NCI-H2081 treated with DMSO at 0.1 percent for 48 hours (cell line): Measurements from ENCODE around the gene MTF2.
"Not testable (repeated sequence)": the region's sequence is repeated elsewhere in the genome, so short reads cannot be mapped to it uniquely, and the experiment has no call there.

Experiments used
- DNase-seq: peaks from one replicate; lab custom pipeline; 2025; lab: John Stamatoyannopoulos, UW

MTF2 gene

DNA sequence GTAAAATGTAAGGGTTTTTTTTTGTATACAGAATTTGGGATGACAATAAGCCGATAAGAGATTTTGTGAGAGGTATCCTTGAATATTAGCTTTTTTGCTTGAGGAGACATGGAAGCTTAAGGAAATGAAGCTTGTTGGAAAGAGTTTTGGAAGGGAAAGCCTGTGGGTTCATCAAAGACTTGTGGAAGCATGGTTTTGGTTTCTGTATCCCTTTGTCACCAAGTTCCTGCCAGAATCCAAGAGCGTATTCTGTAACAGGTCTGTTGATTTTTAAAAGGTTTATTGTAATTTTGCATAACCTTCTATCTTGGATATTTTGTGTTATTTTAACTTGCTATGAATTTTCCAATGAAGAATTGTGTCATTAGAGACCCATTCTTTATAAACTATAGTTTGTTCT lies 63.1 kb downstream of the MTF2 start:
- no peak for DNase-seq

DNA sequence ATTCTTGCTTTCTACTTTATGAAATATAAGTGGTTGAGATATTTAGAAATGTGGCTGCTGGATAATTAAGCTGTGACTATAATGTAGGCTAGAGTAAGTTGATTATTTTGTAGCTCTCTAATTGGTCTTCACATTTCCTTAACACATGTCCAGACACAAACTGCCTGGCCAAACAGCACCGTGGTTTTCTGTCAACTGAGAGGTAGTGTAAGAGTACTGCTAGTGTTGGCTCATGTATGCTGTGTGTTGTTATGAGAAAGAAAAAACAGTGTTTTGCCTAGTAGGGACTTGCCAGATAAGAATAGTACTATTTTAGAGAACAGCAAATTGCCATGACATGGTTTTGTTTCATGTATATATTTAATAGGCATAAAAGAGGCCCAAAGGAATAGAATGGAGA lies 64.1 kb downstream of the MTF2 start:
- DNase-seq = no peak

DNA sequence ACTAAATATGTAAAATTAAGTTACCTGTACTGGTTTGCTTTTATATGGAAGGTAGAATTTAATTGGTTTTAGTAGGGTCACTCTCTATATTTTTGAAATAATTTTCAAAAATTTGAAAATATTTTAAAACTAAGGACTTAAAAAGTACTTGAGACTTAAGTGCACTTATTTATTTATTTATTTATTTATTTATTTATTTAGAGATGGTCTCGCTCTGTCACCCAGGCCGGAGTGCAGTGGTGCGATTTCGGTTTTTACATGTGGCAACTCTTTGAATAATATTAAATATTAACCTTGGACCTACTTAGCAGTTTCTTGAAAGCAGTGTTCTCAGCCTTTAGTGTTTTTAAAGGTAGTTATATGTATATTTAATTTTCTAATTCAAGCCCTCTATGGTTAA lies 64.7 kb downstream of the MTF2 start:
- no peak for DNase-seq

DNA sequence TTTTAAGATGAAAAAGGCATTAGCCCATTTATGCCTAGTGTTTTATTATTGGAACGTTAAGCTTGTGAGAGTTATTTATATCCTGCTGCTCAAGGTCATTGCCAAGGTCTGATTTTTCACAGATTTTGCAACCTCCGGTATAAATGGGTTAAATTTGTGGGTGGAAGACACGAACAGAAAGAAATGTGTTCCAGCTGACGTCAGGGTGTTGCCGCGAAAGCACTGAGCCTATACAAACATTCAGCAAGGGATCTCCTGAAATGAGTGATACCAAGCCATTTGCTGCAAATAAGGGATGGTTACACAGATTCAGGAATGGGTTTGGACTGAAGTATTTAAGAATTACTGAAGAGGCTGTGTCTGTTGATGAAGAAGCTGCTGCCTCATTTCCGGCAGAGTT lies 68.9 kb downstream of the MTF2 start:
- DNase-seq = no peak

DNA sequence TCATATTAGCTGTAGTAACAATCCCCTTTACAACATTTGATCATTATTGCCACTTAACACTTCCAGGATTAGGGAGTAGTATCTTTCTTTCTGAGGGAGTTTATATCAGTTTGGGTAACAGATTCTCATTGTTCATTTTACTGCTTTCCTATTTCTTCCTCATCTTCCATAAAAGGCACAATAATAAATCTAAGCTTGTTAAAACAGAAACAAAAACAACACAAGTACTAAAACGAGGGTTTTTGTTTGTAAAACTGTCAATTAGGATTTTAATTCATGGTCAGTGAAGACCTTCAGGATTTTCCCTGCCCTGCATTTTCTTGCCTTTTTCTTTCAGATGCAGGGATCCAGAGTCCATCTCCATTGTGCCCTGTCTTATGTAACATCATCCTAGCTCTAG lies 71.6 kb downstream of the MTF2 start:
- DNase-seq = no peak

DNA sequence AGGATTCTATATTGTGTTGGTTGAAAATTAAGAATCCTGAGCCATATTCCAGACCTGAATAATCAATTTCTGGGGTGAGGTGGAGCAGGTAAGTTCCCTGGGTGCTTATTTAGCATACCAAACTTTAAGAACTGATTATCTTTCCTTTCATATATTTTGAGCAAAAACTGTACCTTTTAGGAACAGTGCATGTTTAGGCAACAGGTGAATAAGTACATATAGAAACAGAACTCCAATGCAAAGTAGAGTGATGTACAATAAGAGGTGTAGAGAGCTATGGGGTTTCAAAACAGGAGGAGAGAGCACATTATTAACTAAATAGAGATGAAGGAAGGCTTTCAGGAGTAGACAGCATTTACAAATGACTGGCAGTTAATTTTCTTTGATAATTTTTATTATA lies 72.4 kb downstream of the MTF2 start:
- DNase-seq = no peak

DNA sequence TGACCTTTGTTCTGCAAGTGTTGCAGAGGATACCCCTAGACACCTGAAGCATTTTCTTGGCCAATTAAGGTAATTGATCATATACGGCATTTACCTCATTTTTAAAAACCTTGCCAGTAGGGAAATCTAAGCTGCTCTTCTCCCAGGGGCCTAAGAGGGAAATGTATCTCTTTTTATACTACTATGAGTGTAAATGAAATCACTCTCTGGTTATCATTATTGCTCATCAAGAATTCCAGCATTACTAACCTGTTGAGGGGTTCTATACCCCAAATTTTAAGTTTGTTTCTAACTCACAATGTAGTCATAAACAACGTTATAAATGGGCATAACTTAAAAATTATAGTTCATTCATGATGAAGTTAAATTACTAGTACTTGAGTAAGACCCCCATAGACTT lies 73.8 kb downstream of the MTF2 start:
- no peak for DNase-seq

DNA sequence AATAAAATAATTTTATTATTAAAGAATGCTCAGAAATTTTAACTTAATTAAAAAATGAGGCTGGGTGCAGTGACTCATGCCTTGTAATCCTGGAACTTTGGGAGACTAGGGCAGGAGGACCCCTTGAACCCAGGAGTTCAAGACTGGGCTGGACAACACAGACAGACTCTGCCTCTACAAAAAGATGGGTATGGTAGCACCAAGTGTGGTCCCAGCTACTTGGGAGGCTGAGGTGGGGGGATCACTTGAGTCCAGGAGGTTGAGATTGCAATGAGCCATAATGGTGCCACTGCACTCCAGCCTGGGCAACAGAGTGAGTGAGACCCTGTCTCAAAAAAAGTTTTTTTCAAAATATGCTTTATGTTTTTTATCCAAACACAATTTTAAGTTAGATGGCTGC lies 75.8 kb downstream of the MTF2 start:
- no peak for DNase-seq

DNA sequence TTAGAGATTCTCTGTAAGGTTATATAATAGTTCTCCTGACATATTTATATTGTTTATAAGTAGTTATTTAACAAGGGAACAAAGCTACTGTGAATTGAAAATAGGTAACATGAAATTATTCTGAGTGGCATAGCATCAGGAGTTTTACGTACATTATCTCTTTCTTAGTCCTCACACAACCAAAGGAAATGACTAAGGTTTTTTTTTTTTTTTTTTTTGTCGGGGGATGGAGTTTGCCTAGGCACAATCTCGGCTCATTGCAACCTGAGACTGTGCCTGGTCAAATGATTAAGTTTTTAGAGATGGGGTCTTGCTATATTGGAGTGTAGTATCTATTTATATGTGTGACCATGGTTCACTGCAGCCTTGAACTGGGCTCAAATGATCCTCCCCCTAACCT lies 76.3 kb downstream of the MTF2 start:
- DNase-seq = no peak

DNA sequence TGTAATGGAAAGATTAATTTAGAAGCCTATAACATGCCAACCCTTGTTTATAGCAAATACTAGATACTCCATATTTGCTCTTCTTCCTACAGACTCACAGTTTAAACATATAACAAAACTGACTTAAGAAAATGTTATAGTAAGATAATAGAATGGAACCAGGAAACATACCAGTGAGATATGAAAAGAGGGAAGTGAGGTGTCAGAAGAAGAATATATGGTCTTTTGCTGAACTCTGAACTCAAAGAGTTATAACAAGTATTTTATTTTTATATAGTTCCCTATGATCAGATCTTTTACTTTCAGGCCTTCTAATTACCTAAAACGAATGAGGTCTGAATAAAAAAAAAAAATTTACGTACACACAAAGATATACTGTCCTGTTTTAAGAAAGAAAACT lies 80.3 kb downstream of the MTF2 start:
- DNase-seq = no peak

DNA sequence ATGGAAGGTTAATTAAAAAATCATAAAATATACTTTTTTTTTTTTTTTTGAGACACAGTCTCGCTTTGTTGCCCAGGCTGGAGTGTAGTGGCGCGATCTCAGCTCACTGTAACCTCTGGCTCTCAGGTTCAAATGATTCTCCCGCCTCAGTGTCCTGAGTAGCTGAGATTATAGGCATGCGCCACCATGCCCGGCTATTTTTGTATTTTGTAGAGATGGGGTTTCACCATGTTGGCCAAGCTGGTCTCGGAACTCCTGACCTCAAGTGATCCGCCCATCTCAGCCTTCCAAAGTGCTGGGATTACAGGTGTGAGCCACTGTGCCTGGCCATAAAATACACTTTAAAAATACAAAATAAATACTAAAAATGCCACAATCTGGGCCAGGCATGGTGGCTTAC lies 84.2 kb downstream of the MTF2 start:
- DNase-seq = not testable (repeated sequence)

DNA sequence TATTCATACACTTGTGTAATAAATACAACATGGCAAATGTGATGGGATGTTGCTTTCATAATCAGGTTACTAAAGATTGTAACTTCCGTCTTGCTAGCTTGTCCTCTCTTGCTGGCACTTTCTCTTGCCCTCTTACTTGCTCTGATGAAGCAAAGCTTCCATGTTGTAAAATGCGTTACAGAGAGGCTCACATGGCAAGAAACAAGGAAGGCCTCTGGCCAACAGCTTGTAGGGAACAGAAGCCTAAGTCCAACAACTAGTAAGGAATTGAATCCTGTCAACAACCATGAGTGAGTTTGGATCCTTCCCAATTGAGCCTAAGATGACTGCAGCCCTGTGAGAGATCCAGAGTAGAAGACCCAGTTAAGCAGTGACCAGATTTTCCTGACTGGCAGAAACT lies 85.7 kb downstream of the MTF2 start:
- DNase-seq = no peak

DNA sequence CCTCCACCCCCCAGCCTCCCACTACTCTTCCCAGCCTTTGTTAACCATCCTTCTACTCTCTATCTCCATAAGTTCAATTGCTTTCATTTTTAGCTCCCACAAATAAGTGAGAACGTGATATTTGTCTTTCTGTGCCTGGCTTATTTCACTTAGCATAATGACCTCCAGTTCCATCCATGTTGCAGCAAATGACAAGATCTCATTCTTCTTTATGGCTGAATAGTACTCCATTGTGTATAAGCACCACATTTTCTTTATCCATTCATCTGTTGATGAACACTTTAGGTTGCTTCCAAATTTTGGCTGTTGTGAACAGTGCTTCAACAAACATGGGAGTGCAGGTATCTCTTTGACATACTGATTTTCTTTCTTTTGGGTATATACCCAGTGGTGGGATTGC lies 86.8 kb downstream of the MTF2 start:
- DNase-seq = not testable (repeated sequence)

DNA sequence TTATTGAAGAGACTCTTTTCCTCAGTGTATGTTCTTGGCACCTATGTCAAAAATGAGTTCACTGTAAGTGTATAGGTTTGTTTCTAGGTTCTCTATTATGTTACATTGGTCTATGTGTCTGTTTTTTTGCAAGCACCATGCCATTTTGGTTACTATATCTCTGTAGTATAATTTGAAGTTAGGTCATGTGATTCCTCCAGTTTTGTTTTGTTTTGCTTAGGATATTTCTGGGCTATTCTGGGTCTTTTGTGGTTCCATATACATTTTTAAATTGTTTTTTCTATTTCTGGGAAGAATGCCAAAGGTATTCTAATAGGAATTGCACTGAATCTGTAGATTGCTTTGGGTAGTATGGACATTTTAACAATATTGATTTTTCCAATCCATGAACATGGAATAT lies 87.9 kb downstream of the MTF2 start:
- no peak for DNase-seq

DNA sequence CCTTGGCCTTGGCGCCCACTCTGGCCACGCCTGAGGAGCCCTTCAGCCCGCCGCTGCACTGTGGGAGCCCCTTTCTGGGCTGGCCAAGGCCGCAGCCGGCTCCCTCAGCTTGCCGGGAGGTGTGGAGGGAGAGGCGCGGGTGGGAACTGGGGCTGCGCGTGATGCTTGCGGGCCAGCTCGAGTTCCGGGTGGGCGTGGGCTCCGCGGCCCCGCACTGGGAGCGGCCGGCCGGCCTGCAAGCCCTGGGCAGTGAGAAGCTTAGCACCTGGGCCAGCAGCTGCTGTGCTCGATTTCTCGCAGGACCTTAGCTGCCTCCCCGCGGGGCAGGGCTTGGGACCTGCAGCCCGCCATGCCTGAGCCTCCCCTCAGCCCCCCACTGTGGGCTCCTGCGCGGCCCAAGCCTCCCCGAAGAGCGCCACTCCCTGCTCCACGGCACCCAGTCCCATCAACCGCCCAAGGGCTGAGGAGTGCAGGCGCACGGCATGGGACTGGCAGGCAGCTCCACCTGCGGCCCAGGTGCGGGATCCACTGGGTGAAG lies 91.1 kb downstream of the MTF2 start:
- not testable (repeated sequence) for DNase-seq

DNA sequence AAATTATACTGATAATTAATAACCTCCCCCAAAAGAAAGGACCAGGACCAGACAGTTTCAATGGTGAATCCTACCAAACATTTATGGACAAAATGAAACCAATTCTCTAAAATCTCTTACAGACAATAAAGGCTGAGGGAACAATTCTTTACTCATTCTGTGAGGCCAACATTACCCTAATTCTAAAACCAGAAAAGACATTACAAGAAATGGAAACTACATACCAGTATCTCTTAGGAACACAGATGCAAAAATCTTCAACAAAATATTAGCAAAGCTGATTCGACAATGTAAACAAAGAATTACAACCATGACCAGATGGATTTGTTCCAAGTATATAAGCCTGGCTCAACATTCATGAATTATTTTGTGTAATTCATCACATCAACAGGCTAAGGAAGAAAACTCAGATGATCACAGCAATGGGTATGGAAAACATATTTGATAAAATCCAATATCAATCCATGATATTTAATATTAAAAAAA lies 92.5 kb downstream of the MTF2 start:
- no peak for DNase-seq

DNA sequence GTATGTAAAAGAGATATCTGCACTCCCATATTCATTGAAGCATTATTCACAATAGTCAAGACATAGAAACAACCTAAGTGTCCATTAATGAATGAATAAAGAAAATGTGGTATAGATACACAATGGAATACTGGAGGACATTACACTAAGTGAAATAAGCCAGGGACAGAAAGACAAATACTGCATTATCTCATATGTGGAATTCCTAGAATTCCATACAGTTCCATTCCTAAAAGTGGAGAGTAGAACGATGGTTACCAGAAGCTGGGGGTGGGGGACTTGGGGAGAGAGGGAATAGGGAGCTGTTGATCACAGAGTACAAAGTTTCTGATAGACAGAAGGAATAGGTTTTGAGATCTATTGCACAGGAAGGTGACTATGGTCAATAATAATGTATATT lies 93.7 kb downstream of the MTF2 start:
- no peak for DNase-seq

DNA sequence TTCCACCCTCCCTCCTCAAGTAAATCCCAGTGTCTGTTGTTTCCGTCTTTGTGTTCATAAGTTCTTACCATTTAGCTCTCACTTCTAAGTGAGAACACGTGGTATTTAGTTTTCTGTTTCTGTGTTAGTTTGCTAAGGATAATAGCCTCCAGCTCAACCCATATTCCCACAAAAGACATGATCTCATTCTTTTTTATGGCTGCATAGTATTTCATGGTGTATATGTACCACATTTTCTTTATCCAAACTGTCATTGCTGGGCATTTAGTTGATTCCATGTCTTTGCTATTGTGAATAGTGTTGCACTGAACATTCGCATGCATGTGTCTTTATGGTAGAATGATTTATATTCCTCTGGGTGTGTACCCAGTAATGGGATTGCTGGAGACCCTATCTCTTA lies 95.6 kb downstream of the MTF2 start:
- not testable (repeated sequence) for DNase-seq

DNA sequence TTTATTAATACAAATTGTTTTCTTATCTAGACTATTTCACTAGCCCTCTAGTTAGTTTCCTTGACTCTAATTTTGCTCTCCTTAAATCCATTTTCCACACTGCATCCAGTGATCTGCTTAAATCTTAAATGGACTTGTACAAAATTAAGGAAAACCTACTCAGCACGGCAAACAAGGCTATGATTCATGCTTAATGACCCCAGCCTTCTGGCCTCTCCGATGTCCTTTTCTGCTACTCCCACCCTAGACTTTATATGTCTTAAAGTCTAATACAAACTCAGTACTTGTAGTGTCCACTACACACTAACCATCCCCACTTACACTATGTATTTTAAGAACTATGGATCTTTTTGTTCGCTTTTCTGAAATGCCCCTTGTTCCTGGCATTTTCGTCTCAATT lies 98.9 kb downstream of the MTF2 start:
- no peak for DNase-seq

DNA sequence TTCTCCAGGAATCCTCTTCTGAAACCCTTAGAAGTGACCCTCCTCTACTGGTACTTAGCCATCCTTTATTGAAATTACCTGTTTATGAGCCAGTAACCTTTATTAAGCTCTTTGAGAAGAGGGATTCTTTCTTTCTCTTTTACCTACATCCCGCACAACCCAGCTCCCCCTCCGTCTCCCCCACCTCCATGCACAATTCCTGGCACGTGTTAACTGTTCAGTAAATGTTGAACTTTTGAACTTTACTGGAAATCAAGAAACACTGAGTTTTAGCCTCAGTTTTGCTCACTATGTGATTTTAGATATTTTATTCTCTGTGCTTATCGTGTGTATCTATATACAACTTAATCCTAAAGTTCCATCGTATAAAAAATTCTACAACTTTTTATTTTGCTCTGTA lies 99.3 kb downstream of the MTF2 start:
- no peak for DNase-seq

DNA sequence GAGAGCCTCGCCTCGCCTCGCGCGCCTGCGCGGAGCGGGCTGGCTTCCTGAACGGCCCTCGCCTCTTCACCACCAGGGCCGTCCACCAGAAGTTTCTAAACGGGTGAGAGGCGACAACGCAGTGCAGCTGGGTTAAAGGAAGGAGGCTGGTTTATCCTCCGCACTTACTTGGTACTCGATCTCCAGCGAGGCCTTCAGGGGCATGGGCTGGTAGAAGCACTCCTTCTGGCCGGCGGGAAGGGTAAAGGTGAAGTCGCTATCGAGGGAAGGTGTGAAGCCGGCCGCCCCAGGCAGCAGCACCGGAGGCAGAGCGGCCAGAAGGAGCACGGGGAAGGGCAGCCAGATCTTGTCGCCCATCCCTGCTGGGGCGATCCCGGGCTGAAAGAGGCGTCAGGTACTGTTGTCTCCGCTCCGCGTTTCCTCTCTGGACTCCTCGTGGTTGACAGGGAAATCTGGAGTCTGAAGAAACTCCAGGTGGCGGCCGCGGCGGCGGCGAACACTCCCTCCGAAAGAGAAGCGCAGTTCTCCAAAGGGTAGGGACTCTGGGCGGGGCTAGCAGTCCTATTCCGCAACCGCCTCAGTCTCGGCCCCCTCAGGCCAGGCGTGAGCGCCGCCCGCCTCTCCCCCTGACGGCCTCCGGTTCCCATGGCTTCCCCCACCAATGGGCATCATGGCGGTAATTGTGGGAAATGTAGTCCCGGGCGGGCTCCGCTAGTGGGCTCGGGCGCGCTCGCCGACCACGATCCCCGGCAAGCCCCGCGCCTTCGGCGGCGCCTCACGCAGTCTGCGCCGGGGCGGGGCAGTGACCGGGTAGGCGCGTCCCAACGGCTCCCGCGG lies 101.0 kb downstream of the MTF2 start, which contains the start of gene TMED5:
Gene TMED5, minus strand, starts transcription at position 528 of the 837 bp plus-strand sequence. Its CDS starts 171 bp downstream, at position 357.
- peak; percentile 55 for DNase-seq

DNA sequence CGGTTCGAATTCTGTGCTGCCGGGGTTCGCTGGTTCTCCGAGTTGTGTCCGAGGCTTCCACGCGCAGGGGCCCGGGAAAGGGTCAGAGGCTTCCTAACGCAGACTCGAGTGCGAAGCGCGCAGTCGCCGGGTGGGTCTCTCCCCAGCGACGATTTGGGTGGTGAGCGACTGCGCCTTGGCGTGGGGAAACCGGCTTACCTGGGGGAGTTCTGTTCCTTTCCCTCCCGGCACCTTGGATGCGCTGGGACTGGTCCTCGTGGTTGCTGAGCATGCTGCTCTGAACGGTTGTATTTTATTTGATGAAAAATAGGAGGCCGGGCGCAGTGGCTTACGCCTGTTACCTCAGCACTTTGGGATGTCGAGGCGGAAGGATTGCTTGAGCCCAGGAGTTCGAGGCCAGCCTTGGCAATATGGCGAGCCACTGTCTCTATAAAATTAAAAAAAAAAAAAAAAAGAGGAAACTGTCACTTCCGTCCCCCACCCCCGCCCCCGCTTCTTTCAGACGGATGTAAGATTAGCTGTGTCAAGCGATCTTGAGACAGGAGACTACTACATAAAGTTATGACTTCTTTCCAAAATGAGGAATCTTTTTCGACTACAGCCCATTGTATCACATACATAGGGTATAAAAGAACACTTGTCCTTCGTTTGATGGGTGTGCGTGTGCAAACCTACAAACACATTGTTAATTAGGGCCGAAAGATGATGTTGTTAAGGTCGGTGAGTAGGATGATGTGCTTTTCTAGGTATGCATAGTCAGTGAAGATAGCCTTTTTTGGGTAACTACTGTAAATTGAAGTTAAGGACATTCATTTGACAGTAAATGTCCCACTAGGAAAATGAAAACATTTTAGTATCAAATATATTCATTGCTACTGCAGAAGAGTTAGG lies 101.9 kb downstream of the MTF2 start, which contains the start of gene CCDC18:
Gene CCDC18, plus strand, starts transcription at position 2 of the 891 bp plus-strand sequence. CDS start 2,638 bp downstream, outside the sequence.
- DNase-seq = no peak

DNA sequence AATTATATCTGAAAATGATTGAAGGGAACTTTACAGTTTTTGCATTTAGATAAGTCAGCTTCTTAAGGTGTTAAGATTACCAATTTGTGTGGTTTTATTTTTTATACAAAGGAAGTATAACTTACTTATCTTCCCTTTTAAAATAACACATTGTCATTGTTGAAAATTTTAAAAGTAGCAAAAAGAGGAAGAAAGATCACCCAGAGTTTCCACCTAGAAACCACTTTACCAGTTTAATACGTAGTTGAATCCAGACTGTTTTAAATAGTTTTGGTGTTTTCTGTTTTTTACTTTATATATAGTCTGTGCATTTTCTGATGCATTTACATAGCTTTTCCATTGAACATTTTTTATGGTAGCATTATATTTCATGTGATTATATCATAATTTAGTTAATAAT lies 107.6 kb downstream of the MTF2 start:
- no peak for DNase-seq
